Upper lobe of right lung (tissue), 1 donor: ENCODE data around the gene BABAM2. TPM values are rescaled to one million over a fixed set of nuclear protein-coding genes. Genes with fewer than 3 reads are reported as not detected.

ENCODE experiments used
- ATAC-seq: fragments of 200-7000 bp; cut with Tn5 transposase; one replicate; pipeline ENCODE4 v1.9.1; 2020; ENCODE audit warnings: mild to moderate bottlenecking, moderate library complexity
- DNase-seq: peaks from one replicate; pipeline ENCODE4 v3.0.0-alpha.2; 2020
- H3K27ac ChIP-seq: fragments of 200-600 bp; one replicate; pipeline ENCODE4 v1.8.0; 2022
- H3K27me3 ChIP-seq: fragments of 200-600 bp; one replicate; pipeline ENCODE4 v1.8.0; 2022; ENCODE audit warnings: mild to moderate bottlenecking
- H3K36me3 ChIP-seq: fragments of 200-600 bp; one replicate; pipeline ENCODE4 v1.8.0; 2022
- H3K4me1 ChIP-seq: fragments of 200-600 bp; one replicate; pipeline ENCODE4 v1.8.0; 2022
- H3K4me3 ChIP-seq: fragments of 200-600 bp; one replicate; pipeline ENCODE4 v1.8.0; 2022; ENCODE audit warnings: mild to moderate bottlenecking
- H3K9me3 ChIP-seq: fragments of 200-600 bp; one replicate; pipeline ENCODE4 v1.8.0; 2022
- CTCF ChIP-seq: fragments of 200-600 bp; IDR thresholded peaks from one replicate; pipeline ENCODE4 v1.8.0; 2022; ENCODE audit warnings: antibody characterized with exemption
- intact Hi-C: fragments of 100-400 bp; cut with DNase I; formaldehyde crosslinking; loops from one replicate; pipeline ENCODE4 v1.11.0; 2022
- total RNA-seq: library from RNA; stranded (reverse); fragmentation: NEBNext Ultra II Directional; extraction: Animal tissue kit (Norgen Biotek cat#: 25700); gene quantifications from one replicate; pipeline ENCODE4 v1.2.1, GENCODE V29; 2021
- donor health status: DM: no; HTN: yes; CAD: no; lungs with severe emphysema.

The BABAM2 gene
- total RNA-seq, 1 donor from 2014 or later: 36.2 TPM

- Histone ChIP-seq H3K27me3 (no peaks in the 10 kb centered on the region), H3K9me3 (no peaks in the 10 kb centered on the region), H3K4me1 (peaks cover 26% of the 10 kb centered on the region), H3K36me3 (no peaks in the 10 kb centered on the region), H3K27ac (no peak overlapping the region), H3K4me3 (no peak overlapping the region)
- intact Hi-C loops: no loop called here
- no peak for TF ChIP-seq CTCF
- ATAC-seq: no peak
- no peak for DNase-seq
Observed at GRCh38 chr2:28046921-28047320, 156.4 kb downstream of the BABAM2 start.

GRCh38 chr2:28047681-28048080 is 157.2 kb downstream of the BABAM2 start:
- ATAC-seq (peak; percentile 39), DNase-seq (no peak)
- intact Hi-C loops: no loop called here
- Histone ChIP-seq H3K4me1 (peaks cover 26% of the 10 kb centered on the region), H3K4me3 (no peak overlapping the region), H3K36me3 (no peaks in the 10 kb centered on the region), H3K9me3 (no peaks in the 10 kb centered on the region), H3K27ac (no peak overlapping the region), H3K27me3 (no peaks in the 10 kb centered on the region)
- no peak for TF ChIP-seq CTCF

GRCh38 chr2:28048341-28048740 is 157.8 kb downstream of the BABAM2 start:
- Histone ChIP-seq H3K4me3 (no peak overlapping the region), H3K4me1 (peaks cover 26% of the 10 kb centered on the region), H3K9me3 (no peaks in the 10 kb centered on the region), H3K36me3 (no peaks in the 10 kb centered on the region), H3K27ac (no peak overlapping the region), H3K27me3 (no peaks in the 10 kb centered on the region)
- ATAC-seq: no peak
- no peak for TF ChIP-seq CTCF
- intact Hi-C loops: no loop called here
- no peak for DNase-seq

- no peak for TF ChIP-seq CTCF
- Histone ChIP-seq H3K27me3 (no peaks in the 10 kb centered on the region), H3K27ac (no peak overlapping the region), H3K9me3 (no peaks in the 10 kb centered on the region), H3K36me3 (no peaks in the 10 kb centered on the region), H3K4me1 (peaks cover 26% of the 10 kb centered on the region), H3K4me3 (no peak overlapping the region)
- intact Hi-C loops: no loop called here
- DNase-seq (no peak), ATAC-seq (no peak)
Observed at GRCh38 chr2:28049416-28049815, 158.9 kb downstream of the BABAM2 start.

GRCh38 chr2:28049899-28050298 is 159.4 kb downstream of the BABAM2 start:
- H3K4me1 ChIP-seq: peaks cover 26% of the 10 kb centered on the region
- H3K36me3 ChIP-seq: no peaks in the 10 kb centered on the region
- DNase-seq (no peak), ATAC-seq (no peak)
- H3K27me3 ChIP-seq: no peaks in the 10 kb centered on the region
- no peaks in the 10 kb centered on the region for H3K9me3 ChIP-seq
- no peak overlapping the region for H3K27ac ChIP-seq
- TF ChIP-seq CTCF: no peak
- intact Hi-C loops: no loop called here
- no peak overlapping the region for H3K4me3 ChIP-seq

GRCh38 chr2:28052691-28053090 is 162.2 kb downstream of the BABAM2 start:
- ATAC-seq (no peak), DNase-seq (no peak)
- no peaks in the 10 kb centered on the region for H3K9me3 ChIP-seq
- no peaks in the 10 kb centered on the region for H3K36me3 ChIP-seq
- no peaks in the 10 kb centered on the region for H3K27me3 ChIP-seq
- no peak overlapping the region for H3K27ac ChIP-seq
- intact Hi-C loops: no loop called here
- H3K4me3 ChIP-seq: no peak overlapping the region
- TF ChIP-seq CTCF: no peak
- peaks cover 15% of the 10 kb centered on the region for H3K4me1 ChIP-seq
